KG1 (cell line): ENCODE results near the gene FBRSL1.
"Not testable (repeated sequence)": the region's sequence is repeated elsewhere in the genome, so short reads cannot be mapped to it uniquely, and the experiment has no call there.

Experiments used
- DNase-seq: peaks from one replicate; lab custom pipeline; 2025; lab: John Stamatoyannopoulos, UW

Gene FBRSL1

DNA sequence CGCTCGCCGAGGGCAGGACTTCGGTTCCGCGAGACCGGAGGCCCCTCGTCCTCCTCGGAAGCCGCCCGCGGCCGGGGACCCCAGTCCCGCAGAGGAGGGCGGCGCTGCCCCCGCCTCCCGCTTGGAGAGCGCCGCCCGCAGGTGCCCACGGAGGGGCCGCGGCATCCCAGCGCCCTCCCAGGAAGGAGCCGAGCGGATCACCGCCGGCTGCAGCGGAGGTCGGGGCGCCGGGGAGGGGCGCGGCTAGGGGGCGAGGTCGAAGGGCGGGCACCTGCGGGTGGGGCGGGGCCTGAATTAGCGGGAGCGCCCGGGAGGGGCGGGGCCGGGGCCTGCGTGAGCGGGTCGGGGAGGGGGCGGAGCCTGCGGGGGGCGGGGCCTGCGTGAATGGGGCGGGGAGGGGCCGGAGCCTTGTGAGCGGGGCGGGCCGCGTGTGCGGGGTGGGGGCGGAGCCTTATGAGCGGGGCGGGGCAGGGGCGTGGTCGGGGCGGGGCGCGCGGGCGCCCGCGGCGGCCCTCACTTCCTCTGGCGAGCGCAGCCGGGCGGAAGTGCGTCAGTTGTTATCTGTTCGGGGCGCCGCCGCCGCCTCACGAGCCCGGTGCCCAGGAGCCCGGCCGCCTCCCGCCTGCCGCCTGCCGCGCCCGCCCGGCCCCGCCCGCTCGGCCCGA, at the start of gene FBRSL1:
FBRSL1 (plus strand) TSS at position 550 of the 665 bp plus-strand sequence.
- DNase-seq: peak; percentile 66

DNA sequence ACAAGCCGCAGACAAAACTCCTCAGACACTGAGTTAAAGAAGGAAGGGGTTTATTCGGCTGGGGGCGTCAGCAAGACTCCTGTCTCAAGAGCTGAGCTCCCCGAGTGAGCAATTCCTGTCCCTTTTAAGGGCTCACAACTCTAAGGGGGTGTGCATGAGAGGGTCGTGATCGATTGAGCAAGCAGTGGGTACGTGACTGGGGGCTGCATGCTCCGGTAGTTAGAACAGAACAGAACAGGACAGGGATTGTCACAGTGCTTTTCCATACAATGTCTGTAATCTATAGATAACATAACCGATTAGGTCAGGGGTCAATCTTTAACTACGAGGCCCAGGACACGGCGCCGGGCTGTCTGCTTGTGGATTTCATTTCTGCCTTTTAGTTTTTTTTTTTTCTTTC, 49.5 kb upstream of the FBRSL1 start:
- DNase-seq: not testable (repeated sequence)

DNA sequence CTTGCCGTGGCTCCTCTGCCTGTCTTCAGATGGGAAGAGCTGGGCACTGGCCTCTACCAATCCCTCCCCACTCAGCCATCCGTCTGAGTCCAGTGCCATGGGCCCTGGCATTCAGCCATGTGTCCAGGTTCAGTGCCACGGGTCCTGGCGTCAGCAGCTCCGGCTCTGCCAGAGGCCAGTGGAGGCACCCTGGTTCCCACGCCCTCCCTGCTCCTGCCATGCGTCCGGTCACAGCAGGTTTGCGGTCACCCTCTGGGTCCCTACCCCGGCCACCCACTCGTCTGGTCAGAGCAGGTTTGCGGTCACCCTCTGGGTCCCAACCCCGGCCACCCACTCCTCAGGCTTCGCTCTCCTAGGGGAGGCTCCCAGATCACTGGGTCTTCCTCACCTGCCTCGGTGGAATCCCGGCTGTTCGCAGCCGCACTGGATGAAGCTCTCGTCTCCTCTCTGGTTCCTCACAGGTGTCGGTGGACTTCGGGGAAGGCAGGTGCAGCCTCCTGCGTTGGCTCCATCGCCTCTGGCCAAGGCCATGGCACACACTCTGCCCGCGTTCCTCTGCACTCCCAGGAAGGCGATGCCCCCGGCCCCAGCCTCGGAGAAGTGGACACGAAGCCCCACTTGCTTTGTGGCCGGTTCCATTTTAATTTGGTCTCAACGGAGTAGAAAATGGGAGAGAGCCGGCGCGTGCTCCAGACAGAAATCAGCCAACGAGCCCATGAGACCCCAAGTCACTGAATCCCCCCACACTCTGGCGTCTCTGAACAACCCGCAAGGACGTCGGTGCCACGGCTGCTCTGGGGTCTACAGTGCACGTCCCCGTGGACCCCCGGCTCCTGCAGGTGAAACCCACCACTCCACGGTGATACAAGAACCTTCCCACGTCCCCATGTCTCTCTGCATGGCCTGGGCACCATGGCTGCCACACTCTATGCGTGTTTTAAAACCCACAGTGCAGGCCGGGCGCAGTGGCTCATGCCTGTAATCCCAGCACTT, 47.8 kb upstream of the FBRSL1 start:
- no peak for DNase-seq

DNA sequence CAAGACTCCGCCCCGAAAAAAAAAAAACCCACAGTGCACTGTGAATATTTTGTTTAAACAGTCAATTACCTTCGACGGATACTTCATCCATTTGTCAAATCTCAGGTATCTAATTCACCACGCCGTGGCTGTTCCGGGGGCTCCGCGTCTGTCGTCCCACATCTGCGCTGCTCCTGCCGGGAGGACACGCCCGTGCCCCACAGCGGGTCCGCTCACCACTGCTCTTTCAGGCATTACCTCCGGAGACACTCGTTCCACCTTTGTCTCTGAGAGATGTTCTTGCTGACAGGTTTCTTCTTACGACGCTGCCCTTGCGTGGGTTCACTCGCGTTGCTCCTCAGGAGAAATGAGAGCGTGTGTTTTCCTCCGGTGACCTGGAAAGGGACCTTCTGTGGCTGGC, 46.9 kb upstream of the FBRSL1 start:
- DNase-seq: no peak

DNA sequence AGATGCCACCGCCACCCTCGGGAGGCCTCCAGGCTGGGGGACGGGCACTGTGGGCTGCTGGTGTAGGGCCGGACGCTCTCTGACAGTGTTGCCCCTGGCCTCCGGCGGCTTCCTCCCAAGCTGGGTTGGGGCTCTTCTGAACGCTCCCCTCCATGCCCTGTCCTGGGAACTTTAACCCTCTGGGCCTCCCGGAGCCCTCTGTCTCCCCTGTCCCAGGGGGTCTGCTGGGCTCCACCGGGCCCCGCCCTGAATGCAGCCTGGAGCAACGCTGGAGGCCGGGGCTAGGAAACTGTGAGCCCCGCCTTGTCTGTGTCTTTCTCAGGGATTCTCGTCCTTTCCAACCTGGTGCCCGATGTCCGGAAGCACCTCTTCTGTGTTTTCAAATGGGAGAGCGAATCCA, 45.7 kb upstream of the FBRSL1 start:
- DNase-seq: no peak

DNA sequence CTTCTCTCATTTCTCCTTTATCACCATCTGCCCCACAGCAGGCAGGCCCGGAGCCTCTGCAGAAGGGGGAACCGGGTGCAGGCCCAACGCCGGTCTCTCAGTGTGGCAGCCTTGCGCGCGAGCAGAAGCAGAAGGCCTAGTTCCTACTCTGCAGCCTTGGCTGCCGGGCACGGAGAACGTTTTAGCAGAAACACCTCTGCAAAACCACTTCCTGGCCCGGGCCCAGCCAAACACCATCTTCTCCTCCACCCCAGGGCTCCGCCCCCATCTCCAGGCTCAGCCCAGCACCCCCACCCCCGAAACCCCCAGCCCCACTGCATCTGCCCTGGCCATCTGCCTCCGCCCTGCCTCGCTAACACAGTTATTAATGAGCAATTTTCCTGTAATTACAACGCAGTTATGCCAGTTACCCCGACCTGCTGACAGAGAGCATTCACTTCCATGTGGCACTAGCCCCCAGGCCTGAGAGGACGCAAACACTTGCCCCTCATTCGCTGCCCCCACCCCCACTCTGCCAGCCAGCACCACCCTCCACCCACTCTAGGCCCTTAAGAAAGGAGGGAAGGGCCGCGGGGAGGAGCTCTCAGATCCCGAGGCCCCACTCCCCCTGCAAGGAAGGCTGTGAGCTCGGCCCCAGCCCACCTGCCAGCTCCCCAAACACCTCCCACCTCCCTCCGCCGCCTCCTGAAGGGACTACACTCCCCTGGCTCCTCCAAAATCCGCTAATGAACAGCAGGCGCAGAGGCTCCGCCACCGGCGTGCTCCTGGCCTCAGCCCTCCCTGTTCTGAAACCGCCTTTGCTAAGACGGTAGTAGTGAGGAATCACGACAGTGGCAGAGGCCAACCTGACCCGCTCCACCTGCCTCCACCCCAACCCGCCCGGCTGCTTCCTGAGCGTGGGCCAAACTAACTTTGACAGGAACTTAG, 44.7 kb upstream of the FBRSL1 start:
- peak; percentile 15 for DNase-seq

DNA sequence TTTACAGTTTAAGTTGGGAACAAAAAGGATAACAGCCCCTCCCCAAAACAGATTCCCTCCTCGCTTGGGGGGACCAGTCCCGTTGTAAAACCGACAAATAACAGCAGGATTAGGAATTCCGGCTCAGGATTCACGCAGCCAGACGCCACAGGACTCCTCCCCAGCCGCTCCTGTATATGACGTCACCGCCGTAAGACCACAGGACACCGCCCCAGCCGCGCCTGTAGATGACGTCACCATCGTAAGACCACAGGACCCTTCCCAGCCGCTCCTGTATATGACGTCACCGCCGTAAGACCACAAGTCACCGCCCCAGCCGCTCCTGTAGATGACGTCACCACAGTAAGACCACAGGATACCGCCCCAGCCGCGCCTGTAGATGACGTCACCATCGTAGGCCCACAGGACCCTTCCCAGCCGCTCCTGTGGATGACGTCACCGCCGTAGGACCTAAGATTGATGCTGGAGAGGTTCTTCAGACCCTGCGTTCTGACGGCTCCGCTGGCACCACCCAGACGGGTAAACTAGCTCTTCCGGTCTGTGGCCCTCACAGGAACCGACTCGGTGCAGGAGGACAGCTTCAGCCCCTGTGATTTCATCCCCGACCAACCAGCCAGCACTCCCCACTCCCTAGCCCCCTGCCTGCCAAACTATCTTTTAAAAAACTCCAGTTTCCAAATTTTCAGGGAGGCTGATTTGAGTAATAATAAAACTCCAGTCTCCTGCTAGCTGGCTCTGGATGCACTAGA, 43.9 kb upstream of the FBRSL1 start:
- DNase-seq: no peak

DNA sequence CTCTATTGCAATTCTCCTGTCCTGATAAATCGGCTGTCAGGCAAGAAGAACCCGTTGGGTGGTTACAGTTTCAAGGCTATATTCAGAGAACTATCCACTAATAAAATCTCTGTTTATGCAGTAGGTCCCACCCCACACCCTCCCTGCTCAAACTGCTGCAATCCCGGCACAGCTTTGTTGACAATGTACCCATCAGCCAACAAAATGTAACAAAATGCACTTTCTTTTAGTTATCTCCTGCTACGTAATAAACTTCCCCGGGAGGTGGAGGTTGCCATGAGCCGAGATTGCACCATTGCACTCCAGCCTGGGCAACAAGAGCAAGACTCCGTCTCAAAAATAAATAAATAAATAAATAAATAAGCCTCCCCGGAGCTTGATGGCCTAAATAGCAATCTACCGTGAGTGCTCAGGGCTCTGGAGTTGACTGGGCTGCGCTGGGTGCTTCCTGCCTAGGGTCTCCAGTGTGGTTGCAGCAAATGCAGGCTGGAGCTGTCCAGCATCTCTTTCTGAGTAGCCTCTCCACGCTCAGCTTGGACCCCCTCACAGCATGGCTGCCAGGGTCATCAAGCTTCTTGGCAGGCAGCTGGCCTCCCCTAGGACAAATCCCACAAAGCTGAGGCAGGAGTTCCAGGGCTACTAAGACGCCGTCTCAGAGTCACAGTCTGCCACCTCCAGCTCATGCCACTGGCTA, 43.2 kb upstream of the FBRSL1 start:
- DNase-seq: no peak

DNA sequence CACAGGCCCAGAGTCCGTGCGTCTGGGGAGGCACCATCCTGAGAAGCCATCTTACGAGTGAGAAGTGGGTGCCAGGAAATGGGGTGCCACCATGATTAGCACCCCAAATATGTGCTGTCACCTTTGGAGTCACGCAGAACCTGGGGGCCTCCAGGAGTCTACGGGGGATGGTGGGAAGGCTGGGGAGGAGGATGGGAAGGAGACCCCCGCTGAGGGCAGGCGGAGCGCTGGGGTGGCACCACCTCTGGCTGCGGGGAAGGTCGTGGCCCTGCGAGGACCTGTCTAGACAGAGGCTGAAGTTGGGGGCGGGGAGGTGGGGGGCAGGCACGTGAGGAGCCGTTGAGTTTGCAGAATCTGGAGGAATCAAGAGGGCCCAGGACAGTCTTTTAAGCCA, 42.6 kb upstream of the FBRSL1 start:
- no peak for DNase-seq

DNA sequence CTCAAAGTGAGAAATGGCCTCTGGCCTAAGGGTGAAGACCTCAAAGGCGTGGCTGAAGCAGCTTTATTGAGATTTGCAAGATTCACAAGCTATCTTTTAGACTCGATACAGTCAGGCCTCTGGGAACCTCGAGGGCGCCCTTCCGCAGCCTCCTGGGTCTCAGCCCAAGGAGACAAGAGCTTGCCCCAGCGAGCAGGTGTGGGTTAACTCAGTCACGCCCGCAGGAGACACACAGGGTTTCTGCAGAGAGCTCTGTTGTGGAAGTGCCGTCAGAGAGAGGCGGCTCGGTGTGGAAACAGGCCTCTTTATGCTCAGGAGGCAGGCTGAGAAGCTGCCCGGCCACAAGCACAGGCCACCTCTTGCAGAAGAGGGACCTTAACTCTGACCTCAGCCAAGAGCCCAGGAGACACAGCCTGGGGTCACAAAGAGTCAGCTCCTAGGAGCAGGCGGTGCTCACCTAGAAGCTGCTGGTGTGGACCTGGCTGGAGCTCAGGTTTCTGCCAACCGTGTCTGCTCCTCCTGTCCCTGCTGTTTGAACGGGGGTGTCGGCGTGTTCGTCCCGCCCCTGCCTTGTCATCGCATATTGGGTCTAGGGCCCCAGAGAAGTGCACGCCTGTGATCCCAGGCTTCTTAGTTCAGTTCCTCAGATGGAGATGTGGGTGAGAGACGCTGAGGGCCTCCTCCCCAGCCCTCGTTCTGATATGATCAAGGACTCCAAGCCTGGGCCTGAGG, 42.1 kb upstream of the FBRSL1 start:
- no peak for DNase-seq

DNA sequence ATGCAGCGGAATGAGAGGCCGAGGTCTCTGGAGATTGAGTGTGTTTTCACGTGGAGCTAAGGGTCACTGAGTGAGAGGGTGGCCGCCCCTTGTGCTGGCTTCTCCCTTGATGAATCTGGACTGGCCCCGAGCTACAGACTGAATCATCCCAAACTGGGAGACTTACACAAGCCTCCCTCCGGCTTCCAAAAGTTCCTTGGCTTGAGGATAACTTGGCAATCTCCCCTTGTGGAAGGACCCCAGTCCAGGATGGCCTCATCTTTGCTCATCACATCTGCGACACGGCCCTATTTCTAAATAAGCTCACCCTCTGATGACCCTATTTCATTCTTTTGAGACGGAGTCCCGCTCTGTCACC, 41.5 kb upstream of the FBRSL1 start:
- DNase-seq: no peak

DNA sequence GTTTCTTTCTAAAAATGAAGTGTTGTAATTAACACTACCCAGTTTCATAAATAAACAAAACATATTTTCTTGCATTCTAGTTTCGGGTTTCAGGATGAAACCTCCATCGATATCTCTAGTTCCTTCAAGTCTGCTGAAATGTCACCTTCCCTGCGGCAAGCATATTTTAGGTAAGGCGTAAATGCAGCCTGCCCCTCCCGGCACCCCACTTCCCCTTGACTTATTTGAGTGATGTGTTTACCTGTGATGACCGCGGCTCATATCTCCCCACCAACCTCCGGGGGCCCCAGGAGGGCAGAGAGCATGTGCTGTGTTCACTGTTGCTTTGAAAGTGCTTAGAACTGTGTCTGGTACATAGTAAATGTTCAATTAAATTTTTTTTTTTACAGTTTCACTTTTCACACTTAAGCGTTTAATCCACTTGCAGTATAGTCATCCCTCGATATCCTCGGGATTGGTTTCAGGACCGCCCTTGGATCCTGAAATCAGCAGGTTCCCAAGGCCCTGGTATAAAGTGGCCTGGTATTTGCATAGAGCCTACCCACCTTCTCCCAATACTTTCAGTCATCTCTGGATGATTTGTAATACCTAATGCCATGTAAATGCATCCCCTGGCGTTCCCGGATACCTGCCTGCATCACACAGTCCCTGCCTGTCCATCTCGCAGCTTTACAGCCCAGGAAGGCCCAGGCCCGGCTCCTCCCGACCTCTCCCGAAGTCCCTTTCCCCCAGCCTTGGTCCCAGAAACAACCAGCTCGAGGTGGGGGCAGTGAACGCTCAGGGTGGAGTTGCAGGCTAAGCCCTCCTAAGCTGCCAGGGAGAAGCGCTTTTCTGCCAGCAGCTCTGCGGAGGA, 40.2 kb upstream of the FBRSL1 start:
- DNase-seq: no peak

DNA sequence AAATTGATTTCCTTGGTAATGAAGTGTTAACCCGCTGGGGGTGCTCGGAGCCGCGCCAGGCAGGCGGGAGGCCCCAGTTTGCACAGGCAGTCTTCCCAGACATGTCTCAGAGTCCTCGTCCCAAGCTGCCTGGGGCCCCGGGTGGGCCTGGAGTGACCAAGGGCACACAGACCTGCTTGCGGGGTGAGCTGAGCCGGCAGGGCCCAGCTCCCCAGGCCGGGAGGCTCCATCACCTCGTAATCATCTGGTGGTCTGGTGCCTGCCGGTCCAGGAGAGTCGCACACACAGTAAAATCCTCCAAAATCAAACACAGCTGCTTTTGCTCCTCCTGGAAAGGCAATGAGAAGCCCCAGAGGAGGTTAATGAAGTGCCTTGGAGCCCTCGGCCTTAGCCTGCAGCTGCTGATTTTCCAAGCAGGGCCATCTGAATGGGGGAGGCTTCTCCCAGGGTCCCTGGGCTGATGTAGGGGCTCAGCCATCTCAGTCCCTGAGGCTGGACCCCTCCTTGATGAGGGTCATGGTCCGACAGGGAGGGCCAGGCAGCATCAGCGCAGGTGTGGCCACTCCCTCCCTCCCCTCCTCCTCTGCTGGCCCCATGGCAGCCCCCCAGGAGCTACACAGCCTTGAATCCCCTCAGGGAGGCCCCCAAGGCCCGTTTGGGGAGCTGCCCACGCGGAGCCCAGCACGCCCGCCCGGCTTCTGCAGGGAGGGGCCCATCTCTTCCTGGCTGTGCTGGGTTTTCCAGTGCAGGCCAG, 39.4 kb upstream of the FBRSL1 start:
- DNase-seq: no peak

DNA sequence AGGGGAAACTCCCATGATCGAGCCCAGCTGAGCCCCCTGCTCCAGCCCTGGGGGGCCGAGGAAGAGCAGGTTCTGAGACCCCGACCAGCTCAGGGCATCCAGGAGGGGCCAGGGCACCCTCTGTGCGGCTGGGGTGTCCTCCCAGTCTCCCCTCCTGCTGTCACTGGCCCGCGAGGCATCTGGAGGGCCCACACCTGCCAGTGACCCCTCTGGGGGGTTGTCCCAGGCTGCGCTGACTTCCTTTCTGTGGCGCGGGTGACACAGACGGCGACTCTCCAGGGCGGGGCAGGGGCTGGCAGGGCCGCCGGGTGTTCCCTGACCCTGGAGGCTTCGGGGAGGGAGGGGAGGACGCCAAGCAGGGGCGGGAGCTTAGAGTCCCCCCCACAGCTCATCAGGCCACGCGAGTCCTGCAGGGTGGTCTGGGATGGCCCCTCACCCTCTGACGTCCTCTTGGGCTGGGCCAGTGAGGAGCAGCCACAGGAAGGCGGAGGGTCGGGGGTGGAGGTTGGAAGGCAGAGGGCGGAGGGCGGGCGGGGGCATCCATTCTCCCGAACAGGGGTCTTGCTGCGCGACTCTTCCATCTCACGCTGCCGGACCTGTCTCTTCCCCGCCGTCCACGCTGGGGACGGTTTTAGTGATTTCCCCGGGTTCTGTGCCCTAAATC, 38.6 kb upstream of the FBRSL1 start:
- DNase-seq: no peak

DNA sequence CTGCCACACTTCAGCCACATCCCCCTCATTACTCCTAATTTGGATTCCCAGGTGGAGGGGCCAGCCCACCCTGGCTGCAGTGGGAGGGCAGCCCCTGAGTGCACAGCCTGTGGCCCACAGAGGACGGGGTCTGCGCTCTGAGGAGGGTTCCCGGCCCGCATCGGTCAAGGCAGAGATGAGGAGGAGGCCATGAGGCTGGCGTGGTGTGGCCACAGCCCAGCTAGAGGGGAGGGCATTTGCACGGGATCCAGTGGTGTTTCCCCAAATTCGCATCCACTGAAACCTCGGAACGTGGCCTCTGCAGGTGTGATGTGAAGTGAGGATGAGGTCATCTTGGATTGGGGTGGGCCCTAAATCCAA, 38.1 kb upstream of the FBRSL1 start:
- no peak for DNase-seq

DNA sequence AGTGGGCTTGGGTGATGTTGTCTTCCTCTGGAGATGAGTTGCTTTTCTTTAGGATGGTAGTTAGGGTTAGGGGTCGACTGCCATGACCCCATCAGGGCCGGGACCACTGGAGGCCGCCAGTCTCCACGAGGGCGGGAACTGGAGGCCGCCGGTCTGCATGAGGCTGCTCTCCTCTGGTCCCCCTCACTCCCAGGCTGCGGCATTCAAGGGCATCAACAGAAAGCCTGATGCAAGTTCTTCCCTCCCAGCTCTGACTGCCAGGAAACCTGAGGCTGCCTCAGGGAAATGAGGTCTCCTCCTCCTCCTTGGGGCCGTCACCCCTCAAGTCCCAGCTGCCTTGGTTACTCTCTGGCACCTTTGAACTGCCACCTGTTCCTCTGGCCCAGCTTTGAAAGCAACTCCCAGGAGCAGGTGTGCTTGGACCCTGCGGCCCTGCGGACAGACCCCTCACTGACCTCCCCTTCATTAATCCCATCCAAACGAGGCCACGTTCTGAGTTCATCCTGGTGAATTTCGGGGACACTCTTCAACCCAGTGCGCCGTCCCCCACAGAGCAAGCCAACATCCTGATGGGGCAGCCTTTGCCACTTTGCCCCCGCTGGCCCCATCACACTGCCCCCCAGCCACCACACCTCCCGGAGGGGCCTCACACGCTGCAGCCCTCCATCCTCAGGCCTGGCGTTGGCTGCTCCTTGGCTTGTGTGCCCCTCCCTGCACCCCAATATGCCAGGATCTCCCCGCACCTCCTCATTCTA, 37.2 kb upstream of the FBRSL1 start:
- no peak for DNase-seq
